Activated naive CD8-positive, alpha-beta T cell treated with anti-CD3 and anti-CD28 coated beads, Interleukin-2, amount 10 ng/mL, durations not matched to agents 7 days and 5 days (primary cell): ENCODE results near the gene ANKRD34A. TPM values are rescaled to one million over a fixed set of nuclear protein-coding genes. Genes with fewer than 3 reads are reported as not detected.

ENCODE experiments used
- ATAC-seq: fragments of 150-1000 bp; cut with Tn5 transposase; one replicate; pipeline ENCODE4 v1.10.0; 2021; ENCODE audit warnings: low read depth, moderate library complexity
- POLR2A ChIA-PET: fragments of 350-600 bp; sonication (Branson Sonifier 250); formaldehyde crosslinking; loops from one replicate; lab custom pipeline; 2021; ENCODE audit warnings: antibody characterized with exemption; lab: Charles Lee
- DNase-seq: peaks from one replicate; pipeline ENCODE4 v3.0.0; 2021
- H3K27ac Mint-ChIP-seq: one replicate; pipeline ENCODE4 v1.8.0; 2022; ENCODE audit warnings: mild to moderate bottlenecking, mixed read lengths
- H3K27me3 Mint-ChIP-seq: one replicate; pipeline ENCODE4 v1.8.0; 2022; ENCODE audit warnings: mild to moderate bottlenecking, moderate library complexity, mixed read lengths
- H3K36me3 Mint-ChIP-seq: one replicate; pipeline ENCODE4 v1.8.0; 2021; ENCODE audit warnings: mild to moderate bottlenecking, mixed read lengths
- H3K4me1 Mint-ChIP-seq: one replicate; pipeline ENCODE4 v1.8.0; 2021; ENCODE audit warnings: mixed read lengths
- H3K4me3 Mint-ChIP-seq: one replicate; pipeline ENCODE4 v1.8.0; 2022; ENCODE audit warnings: mild to moderate bottlenecking, moderate library complexity, mixed read lengths
- H3K9me3 Mint-ChIP-seq: one replicate; pipeline ENCODE4 v1.8.0; 2021; ENCODE audit warnings: mixed read lengths
- total RNA-seq, 2 experiments: library from RNA; stranded (reverse); gene quantifications; one replicate each; pipeline ENCODE4 v1.2.3, GENCODE V29; 2021

The ANKRD34A gene
- total RNA-seq, 2 experiments from 2014 or later, result 2.2 to 2.8 TPM

DNA sequence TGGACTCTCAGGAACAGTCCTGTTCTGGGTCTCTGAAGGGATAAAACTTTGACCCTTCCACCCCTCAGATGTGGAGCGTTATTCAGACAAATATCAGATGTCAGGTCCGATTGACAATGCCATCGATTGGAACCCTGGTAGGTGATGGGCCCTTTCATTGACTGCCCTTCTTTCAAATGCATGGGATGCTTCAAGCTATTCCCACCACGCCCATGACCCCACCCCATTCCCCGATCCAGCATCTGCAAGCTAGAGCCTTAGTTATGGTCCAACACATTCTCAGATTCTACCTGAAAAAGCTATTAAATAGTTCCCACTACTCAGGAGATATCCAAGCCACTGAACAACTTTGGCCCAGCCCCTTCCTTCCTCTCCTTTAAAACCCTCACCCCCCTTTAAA lies 12.6 kb upstream of the ANKRD34A start:
- Mint-ChIP-seq H3K4me3 (no peak overlapping the region), H3K27ac (no peak overlapping the region), H3K36me3 (no peaks in the 10 kb centered on the region), H3K27me3 (no peaks in the 10 kb centered on the region), H3K9me3 (no peaks in the 10 kb centered on the region), H3K4me1 (peaks cover 15% of the 10 kb centered on the region)
- DNase-seq, result no peak
- POLR2A ChIA-PET, result interaction anchor here (0.9 to 11.2 kb wide), 9 partner anchors 13 to 118 kb away, joined by 3 to 407 read pairs (median 5); partner anchors contain the start of genes ANKRD34A, PEX11B, PIAS3 and POLR3GL
- no peak for ATAC-seq

DNA sequence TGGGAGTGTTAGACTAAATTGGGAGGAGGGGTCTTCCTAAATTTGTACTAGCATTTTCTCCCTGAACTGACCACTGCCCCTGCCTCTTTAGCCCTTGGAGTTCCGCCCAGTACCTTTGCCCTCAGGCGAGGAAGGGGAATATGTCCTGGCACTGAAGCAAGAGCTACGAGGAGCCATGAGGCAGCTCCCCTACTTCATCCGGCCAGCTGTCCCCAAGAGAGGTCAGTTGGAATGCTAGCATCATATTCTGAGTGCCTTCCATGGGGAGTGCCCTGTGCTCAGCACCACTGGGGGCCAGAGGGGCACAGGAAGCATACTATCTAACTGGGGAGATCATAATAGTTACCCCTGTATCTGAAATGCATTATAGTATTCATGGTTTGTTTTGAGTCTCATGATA lies 10.8 kb upstream of the ANKRD34A start:
- H3K27ac Mint-ChIP-seq, result peak overlapping the region; percentile 32

DNA sequence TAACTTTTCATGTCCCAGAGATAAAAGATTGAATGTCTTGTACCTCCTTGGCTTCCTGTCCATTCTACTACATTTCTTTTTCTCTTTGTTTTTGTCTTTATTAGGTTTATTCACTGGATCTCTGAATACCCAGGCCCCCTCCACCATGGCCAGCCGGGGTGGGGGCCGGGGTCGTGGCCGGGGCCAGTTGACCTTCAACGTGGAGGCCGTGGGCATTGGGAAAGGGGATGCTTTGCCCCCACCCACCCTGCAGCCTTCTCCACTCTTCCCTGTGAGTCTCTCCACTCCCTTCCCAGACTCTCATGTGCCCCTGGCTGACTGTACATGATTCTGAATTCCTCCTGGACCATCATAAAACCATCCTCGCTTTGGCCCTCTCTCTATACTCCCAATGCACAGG lies 10.3 kb upstream of the ANKRD34A start:
- no peak overlapping the region for H3K4me3 Mint-ChIP-seq

More for the DNA sequence above, 10.8 kb upstream of the ANKRD34A start:
- Mint-ChIP-seq H3K4me1 (peaks cover 9% of the 10 kb centered on the region), H3K4me3 (no peak overlapping the region), H3K27me3 (no peaks in the 10 kb centered on the region), H3K36me3 (peaks cover 3% of the 10 kb centered on the region), H3K9me3 (no peaks in the 10 kb centered on the region)
- DNase-seq (no peak), ATAC-seq (no peak)
- POLR2A ChIA-PET, result interaction anchor here (1.1 kb wide), 1 partner anchor 11 kb away, joined by 4 read pairs; the partner anchor contains the start of genes ANKRD34A and POLR3GL

DNA sequence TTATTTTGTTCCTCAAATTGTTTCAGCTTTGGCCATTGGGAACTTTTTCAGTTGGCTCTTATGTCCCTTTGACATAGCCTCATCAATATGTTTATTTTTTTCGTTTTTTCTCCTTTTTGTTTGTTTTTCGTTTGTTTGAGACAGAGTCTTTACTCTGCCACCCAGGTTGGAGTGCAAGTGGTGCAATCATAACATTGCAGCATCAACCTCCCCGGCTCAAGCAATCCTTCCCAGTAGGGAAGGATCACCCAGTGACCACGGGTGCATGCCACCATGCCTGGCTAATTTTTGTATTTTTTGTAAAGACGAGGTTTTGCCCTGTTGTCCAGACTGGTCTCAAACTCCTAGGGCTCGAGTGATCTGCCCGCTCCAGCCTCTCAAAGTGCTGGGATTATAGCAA lies 8.2 kb upstream of the ANKRD34A start:
- POLR2A ChIA-PET, result interaction anchor here (1.0 to 2.0 kb wide), 2 partner anchors 8 to 114 kb away, joined by 3 to 6 read pairs; partner anchors contain the start of genes ANKRD34A, PIAS3 and POLR3GL
- H3K27me3 Mint-ChIP-seq, result no peaks in the 10 kb centered on the region
- no peak overlapping the region for H3K4me3 Mint-ChIP-seq
- peaks cover 3% of the 10 kb centered on the region for H3K9me3 Mint-ChIP-seq
- peaks cover 9% of the 10 kb centered on the region for H3K36me3 Mint-ChIP-seq
- DNase-seq, result no peak
- ATAC-seq, result no peak
- H3K27ac Mint-ChIP-seq, result no peak overlapping the region
- peaks cover 11% of the 10 kb centered on the region for H3K4me1 Mint-ChIP-seq

More for the DNA sequence above, 10.3 kb upstream of the ANKRD34A start:
- ATAC-seq (no peak), DNase-seq (no peak)
- POLR2A ChIA-PET, result no interaction called here
- H3K4me1 Mint-ChIP-seq, result peaks cover 9% of the 10 kb centered on the region
- H3K9me3 Mint-ChIP-seq, result no peaks in the 10 kb centered on the region
- no peak overlapping the region for H3K27ac Mint-ChIP-seq
- peaks cover 3% of the 10 kb centered on the region for H3K36me3 Mint-ChIP-seq
- H3K27me3 Mint-ChIP-seq, result no peaks in the 10 kb centered on the region

DNA sequence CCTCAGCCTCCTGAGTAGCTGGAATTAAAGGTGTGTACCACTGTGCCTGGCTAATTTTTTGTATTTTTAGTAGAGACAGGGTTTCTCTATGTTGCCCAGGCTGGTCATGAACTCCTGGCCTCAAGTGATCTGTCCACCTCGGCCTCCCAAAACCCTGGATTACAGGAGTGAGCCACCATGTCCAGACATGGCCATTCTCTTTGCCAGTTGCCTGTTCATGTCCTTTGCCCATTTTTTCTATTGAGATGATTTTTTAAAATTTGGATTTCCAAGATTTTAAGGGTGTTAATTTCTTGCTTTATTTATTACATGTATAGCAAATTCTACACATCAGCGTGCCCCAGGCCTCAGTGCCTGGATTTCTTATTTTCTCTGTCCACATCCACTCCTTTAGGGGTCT lies 2.9 kb upstream of the ANKRD34A start:
- H3K27ac Mint-ChIP-seq, result no peak overlapping the region
- peaks cover 19% of the 10 kb centered on the region for H3K4me1 Mint-ChIP-seq
- peaks cover 4% of the 10 kb centered on the region for H3K9me3 Mint-ChIP-seq

DNA sequence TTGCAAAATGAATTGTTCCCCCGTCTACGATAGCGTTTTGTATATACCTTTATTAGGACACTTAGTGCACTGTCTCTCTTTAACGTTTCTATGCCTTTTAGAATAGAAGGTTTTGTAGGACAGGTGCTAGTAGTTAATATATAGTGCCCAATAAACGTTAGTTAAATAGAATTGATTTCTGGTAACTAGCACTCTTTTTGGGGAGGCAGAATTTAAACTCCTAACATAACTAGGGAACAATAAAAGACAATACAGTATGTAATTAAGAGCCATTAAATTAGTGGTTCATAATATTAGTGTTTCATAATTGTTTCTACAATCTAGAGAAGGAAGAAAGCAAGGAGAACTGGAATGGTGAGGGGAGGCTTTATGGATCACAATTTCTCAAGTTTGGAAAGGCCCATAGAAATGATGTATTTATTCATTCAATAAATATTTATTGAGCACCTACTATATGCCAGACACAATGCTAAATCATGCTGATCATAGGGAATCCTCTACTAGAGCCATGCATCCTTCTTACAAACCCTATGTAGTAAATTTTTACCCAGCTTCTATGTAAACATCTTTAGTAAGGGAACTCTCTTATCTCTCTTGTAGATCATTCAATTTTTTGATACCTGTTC lies 857 bp upstream of the ANKRD34A start:
- DNase-seq, result no peak
- Mint-ChIP-seq H3K27me3 (no peaks in the 10 kb centered on the region), H3K27ac (peak overlapping the region; percentile 94), H3K9me3 (peaks cover 4% of the 10 kb centered on the region), H3K4me1 (peaks cover 30% of the 10 kb centered on the region), H3K36me3 (peaks cover 15% of the 10 kb centered on the region), H3K4me3 (peak overlapping the region; percentile 94)
- POLR2A ChIA-PET, result interaction anchor here (1.0 to 6.8 kb wide), 18 partner anchors 8 to 106 kb away, joined by 3 to 76 read pairs (median 7); partner anchors contain the start of genes PEX11B, PIAS3, RBM8A and TXNIP
- ATAC-seq, result no peak

More for the DNA sequence above, 2.9 kb upstream of the ANKRD34A start:
- ATAC-seq, result no peak
- Mint-ChIP-seq H3K4me3 (no peak overlapping the region), H3K36me3 (peaks cover 18% of the 10 kb centered on the region), H3K27me3 (no peaks in the 10 kb centered on the region)
- POLR2A ChIA-PET, result interaction anchor here (1.0 to 4.0 kb wide), 4 partner anchors 10 to 48 kb away, joined by 3 to 12 read pairs (median 4); partner anchors contain the start of genes LIX1L, PEX11B and RBM8A
- no peak for DNase-seq

DNA sequence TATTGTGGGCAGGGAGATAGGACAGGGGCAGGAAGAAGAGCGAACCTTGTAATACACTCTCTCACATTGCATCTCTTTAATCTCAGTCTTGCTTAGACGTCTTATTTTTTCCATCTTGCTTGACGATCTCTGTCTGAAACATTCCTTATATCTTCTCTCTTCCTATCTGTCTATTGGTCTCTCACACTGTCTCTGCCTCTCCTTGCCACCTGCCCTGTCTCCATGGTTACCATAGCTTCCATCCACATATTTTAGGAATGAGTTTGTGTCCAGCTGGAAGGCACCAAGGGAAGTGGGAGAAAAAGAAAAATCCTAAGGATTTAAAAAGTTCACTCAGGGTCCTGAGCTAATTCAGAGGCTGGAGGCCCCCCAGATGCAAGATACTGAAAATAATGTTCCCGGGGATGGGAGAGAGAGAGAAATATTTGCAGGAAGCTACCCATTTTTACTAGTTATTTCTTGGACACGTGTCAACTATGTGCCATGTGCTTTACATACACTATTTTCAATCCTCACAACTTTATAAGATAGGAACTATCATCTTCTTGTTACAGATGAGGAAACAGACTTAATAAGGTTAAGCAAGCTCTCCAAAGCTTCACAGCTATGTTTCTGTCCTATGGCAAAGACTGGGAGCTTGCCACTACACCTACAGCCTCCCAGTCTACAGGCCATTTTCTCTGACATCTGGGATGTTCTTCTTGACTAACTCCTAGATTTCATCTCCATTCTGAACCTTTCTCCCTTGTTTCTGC lies 933 bp downstream of the ANKRD34A start:
- H3K36me3 Mint-ChIP-seq, result peaks cover 15% of the 10 kb centered on the region
- DNase-seq, result no peak
- no peaks in the 10 kb centered on the region for H3K27me3 Mint-ChIP-seq
- peak overlapping the region; percentile 94 for H3K4me3 Mint-ChIP-seq
- peaks cover 4% of the 10 kb centered on the region for H3K9me3 Mint-ChIP-seq
- H3K27ac Mint-ChIP-seq, result peak overlapping the region; percentile 94
- peaks cover 46% of the 10 kb centered on the region for H3K4me1 Mint-ChIP-seq
- ATAC-seq, result no peak
- POLR2A ChIA-PET, result interaction anchor here (1.0 to 6.8 kb wide), 15 partner anchors 9 to 140 kb away, joined by 3 to 76 read pairs (median 7); partner anchors contain the start of genes NUDT17, PEX11B, PIAS3 and POLR3C

DNA sequence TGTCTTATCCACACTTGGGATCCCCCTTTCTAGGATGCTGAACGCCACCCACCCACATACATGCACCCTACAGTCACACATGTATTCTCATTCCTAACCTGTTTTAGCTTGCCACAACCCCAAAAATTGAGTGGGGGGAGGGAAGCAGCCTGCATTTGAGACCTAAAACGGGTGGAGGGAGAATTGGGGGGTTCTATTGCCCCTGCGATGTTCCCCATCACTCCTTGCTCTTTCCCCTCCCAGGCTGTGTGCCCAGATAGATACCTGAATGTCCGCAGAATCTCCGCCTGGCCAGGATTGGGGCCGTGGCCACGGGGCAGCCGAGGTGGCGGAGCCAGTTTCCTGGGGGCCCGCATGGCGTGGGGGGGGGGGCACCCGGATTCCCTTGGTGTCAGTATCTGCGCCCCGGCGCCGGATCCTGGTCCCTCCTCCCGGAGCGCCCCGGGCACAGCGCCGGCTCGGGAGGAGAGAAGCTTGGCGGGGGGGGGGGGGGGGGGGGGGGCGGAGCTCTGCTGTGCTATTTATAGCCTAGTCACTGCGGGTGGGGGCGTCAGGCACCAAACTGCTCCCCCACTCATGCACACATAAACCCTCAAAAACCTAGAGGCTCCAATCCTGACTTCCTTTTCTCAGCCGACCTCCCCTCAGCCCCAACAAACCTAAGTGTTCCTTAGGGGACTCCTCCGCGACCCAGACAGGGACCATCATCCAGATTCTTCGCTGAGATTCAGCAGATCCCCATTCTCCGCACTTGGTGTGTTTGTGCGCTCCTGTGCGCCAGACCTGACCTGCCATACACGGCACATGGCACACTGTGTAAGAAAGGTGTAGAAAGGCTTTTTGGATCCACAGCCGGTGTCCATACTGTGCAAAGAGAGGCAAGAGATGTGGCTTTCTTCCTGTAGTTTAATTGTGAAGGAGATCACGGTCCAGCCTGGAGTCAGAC lies 1.9 kb downstream of the ANKRD34A start:
- POLR2A ChIA-PET, result interaction anchor here (0.7 to 6.8 kb wide), 8 partner anchors 16 to 117 kb away, joined by 3 to 76 read pairs (median 15); partner anchors contain the start of genes NUDT17, PEX11B, PIAS3 and RBM8A
- H3K4me3 Mint-ChIP-seq, result peak overlapping the region; percentile 94
- H3K4me1 Mint-ChIP-seq, result peaks cover 49% of the 10 kb centered on the region

DNA sequence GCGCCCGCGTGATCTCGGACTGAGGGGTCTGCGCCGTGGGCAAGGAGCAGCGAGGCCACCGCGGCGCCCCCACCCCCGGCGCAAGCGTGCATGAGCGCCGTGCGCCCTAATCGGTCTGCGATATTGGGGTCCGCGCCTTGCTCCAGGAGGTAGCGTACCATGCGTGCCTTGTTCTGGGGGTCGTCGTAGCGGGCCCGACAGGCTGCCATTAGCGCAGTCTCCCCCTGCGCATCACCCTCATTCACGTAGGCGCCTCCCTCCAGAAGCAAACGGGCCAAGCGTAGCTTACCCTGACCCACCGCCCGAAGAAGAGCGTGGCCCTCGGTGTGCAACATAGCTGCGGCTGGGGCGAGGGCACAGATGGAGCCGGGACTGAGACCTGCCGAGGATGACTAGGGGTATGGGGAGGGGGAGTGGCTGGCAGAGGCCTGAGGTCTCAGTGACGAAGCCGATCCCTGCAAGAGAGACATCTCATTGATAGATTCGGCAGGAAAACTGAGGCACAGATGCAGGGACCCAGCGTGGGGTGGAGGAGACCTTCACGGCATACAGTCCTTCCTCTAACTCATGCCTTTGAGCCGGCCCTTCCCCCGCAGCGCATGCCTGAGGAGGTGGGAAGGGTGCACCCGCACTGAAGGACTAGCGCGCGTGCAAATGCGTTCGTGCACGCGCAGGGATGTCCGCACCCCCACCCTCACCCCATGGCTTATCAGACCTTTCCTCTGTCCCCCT lies 2.8 kb downstream of the ANKRD34A start:
- Mint-ChIP-seq H3K36me3 (no peaks in the 10 kb centered on the region), H3K27ac (peak overlapping the region; percentile 78), H3K4me1 (peaks cover 56% of the 10 kb centered on the region), H3K4me3 (peak overlapping the region; percentile 86), H3K27me3 (no peaks in the 10 kb centered on the region), H3K9me3 (no peaks in the 10 kb centered on the region)
- POLR2A ChIA-PET, result interaction anchor here (1.0 to 6.8 kb wide), 5 partner anchors 34 to 138 kb away, joined by 3 to 76 read pairs (median 6); partner anchors contain the start of genes NUDT17, PEX11B, POLR3C and RBM8A
- no peak for ATAC-seq
- DNase-seq, result peak; percentile 68

More for the DNA sequence above, 1.9 kb downstream of the ANKRD34A start:
- H3K27ac Mint-ChIP-seq, result peak overlapping the region; percentile 78
- no peaks in the 10 kb centered on the region for H3K27me3 Mint-ChIP-seq
- H3K9me3 Mint-ChIP-seq, result no peaks in the 10 kb centered on the region
- H3K36me3 Mint-ChIP-seq, result peaks cover 7% of the 10 kb centered on the region
- DNase-seq (peak; percentile 54), ATAC-seq (no peak)

DNA sequence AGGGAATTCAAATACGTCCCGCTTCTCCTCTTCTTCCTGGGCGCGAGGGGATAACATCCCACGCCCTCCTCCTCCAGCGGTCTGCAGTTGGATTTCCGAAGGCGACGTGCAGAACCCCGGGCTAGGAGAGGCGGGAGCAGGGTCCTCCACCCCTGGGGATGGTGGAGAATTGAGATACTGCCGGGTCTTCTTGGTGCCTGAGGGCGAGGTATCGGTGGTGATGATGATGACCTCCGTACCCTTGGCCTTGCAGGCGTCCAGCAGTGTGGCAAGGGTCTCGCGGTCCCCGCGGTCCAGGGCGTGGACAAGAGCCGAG lies 3.3 kb downstream of the ANKRD34A start:
- Mint-ChIP-seq H3K4me3 (peak overlapping the region; percentile 86), H3K9me3 (no peaks in the 10 kb centered on the region), H3K4me1 (peaks cover 60% of the 10 kb centered on the region), H3K27me3 (no peaks in the 10 kb centered on the region), H3K36me3 (no peaks in the 10 kb centered on the region), H3K27ac (peak overlapping the region; percentile 83)
- DNase-seq (no peak), ATAC-seq (no peak)
- POLR2A ChIA-PET, result interaction anchor here (1.1 to 6.8 kb wide), 6 partner anchors 34 to 137 kb away, joined by 4 to 76 read pairs (median 8); partner anchors contain the start of genes PEX11B, PIAS3, POLR3C and RBM8A

DNA sequence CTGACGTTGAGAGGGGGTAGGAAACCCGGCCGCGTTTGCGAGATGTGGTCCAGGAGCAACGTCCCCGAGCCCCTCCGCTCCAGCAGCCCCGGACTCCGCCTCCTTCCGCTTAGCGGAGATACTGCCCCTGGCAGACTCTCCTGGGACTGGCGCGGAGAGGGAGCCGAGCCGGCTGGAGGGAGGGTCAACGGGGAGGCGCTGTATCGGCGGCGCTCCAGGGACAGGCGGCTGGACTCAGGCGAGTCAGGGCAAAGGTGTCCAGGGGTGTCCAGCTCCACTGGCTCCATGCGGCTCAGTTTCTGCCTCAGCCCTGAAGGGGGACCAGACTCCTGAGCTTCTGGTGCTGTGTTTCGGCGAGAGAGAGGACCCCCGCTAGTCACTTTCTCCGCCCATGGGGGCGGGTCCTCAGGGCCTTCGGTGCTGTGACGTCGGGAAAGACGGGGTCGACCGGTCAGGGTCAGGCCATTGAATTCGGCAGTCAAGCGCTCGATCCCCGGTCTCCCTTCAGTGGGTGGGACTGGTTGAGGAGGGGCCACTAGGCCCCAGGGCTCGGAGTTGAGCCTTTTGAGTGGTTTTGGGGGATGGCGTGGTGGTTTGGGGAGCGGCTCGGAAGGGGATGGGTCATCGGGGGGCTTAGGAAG lies 3.8 kb downstream of the ANKRD34A start:
- no peaks in the 10 kb centered on the region for H3K27me3 Mint-ChIP-seq
- peak overlapping the region; percentile 86 for H3K4me3 Mint-ChIP-seq
- H3K27ac Mint-ChIP-seq, result peak overlapping the region; percentile 83

More for the DNA sequence above, 3.8 kb downstream of the ANKRD34A start:
- peak; percentile 66 for DNase-seq
- Mint-ChIP-seq H3K36me3 (no peaks in the 10 kb centered on the region), H3K9me3 (no peaks in the 10 kb centered on the region), H3K4me1 (peaks cover 65% of the 10 kb centered on the region)
- ATAC-seq, result no peak
- POLR2A ChIA-PET, result interaction anchor here (0.6 to 6.8 kb wide), 6 partner anchors 33 to 137 kb away, joined by 3 to 59 read pairs (median 6); partner anchors contain the start of genes PEX11B, PIAS3, POLR3C and RBM8A
